Epithelial cell of proximal tubule (primary cell): ENCODE data around the gene ITSN1. TPM values are rescaled to one million over a fixed set of nuclear protein-coding genes. Genes with fewer than 3 reads are reported as not detected.

ENCODE experiments used
- DNase-seq: peaks from one replicate; pipeline ENCODE4 v3.0.0-alpha.2; 2011; ENCODE audit warnings: low read depth
- H3K4me3 ChIP-seq: 2 replicates; pipeline ENCODE4 v1.5.1; 2011; ENCODE audit warnings: low read depth, mild to moderate bottlenecking, low read length
- total RNA-seq: library from RNA; depleted of rRNA; stranded (reverse); fragments of >200 nt; gene quantifications from 2 replicates; pipeline ENCODE4 v1.2.3, GENCODE V29; 2015
- TF ChIP-seq, protein P1 (sequence below): conservative IDR thresholded peaks from 2 replicates; pipeline ENCODE4 v1.5.1; 2012; ENCODE audit warnings: low read depth, mild to moderate bottlenecking, low read length

The ITSN1 gene
- total RNA-seq, 1 donor from 2014 or later: 24.5 TPM

DNA sequence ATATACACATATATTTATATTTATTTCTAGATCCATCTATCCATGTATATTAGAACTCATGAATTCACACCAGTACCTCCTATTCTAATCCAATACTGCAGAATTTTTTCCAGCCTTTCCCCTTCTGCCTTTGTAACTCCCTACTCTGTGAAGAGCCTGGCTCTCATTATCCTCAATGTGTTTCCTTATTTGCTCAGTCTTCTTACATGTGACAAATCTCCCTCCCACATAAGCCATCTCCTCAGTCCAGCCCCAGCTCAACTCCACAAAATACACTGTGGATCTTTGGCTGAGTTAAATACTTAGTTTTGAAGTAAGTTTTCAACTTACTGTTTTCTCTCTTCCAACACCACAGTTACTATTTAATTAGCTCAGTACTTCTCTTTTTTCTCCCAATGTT, 227.6 kb downstream of the ITSN1 start:
- no peak overlapping the region for H3K4me3 ChIP-seq
- DNase-seq: no peak

DNA sequence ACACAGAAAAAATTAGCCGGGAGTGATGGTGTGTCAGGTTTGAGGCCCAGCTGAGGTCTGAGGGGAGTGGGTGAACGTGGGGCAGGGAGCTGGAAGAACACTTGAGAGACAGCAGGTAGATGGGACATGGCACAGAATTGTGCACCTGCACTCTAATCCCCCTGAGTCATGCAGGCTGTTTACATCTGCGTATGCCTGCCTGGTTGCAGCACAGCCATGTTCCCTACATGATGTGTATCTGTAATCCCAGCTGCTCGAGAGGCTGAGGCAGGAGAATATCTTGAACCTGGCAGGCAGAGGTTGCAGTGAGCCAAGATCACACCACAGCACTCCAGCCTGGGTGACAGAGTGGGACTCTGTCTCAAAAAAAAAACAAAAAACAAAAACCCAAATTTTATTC, 228.5 kb downstream of the ITSN1 start:
- H3K4me3 ChIP-seq: no peak overlapping the region
- DNase-seq: no peak
- TF ChIP-seq, protein P1, sequence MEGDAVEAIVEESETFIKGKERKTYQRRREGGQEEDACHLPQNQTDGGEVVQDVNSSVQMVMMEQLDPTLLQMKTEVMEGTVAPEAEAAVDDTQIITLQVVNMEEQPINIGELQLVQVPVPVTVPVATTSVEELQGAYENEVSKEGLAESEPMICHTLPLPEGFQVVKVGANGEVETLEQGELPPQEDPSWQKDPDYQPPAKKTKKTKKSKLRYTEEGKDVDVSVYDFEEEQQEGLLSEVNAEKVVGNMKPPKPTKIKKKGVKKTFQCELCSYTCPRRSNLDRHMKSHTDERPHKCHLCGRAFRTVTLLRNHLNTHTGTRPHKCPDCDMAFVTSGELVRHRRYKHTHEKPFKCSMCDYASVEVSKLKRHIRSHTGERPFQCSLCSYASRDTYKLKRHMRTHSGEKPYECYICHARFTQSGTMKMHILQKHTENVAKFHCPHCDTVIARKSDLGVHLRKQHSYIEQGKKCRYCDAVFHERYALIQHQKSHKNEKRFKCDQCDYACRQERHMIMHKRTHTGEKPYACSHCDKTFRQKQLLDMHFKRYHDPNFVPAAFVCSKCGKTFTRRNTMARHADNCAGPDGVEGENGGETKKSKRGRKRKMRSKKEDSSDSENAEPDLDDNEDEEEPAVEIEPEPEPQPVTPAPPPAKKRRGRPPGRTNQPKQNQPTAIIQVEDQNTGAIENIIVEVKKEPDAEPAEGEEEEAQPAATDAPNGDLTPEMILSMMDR: no peak

More for the DNA sequence above, 227.6 kb downstream of the ITSN1 start:
- TF ChIP-seq, protein P1: no peak

DNA sequence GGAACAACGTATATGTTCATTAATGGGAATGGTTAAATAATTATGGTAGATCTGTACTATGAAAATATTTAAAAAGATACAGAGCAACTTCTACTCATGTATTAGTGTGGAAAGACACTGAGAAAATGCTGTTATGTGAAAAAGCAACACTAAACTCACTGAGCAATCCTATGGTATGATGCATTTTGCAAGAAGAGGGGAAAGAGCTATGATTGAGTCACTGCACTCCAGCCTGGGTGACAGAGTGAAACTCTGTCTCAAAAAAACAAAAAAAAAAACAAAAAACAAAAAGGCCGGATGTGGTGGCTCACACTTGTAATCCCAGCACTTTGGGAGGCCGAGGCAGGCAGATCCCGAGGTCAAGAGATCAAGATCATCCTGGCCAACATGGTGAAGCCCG, 228.9 kb downstream of the ITSN1 start:
- TF ChIP-seq, protein P1: no peak
- no peak overlapping the region for H3K4me3 ChIP-seq
- no peak for DNase-seq

DNA sequence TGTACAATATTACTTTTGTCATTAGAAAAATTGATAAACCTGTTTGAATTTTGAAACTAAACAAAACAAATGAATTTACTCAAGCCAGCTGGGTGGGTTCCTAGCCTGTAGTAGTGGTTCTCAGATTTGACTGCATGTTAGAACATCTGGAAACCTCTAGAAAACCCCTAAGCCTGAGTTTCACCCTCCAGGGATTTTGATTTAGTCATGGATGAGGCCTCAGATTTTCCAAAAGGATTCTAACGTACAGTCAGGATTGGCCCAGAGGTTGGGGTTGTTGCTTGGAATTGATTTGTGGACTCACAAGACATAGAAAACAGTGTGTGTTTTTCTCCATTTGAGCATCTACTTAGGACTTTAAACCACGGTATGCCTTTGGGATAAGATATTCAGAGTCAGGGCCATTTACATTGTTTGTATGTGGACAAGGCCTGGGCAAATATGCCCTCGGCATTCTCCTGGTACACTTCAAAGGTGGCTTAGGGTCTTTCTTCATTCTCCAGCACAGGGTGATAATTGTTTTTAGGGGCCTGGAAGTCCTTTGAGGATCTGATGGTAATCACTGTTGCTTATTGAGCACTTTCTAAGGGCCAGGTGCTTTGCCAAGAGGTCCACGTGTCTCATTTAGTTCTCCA, 230.7 kb downstream of the ITSN1 start:
- TF ChIP-seq, protein P1: no peak
- DNase-seq: no peak

DNA sequence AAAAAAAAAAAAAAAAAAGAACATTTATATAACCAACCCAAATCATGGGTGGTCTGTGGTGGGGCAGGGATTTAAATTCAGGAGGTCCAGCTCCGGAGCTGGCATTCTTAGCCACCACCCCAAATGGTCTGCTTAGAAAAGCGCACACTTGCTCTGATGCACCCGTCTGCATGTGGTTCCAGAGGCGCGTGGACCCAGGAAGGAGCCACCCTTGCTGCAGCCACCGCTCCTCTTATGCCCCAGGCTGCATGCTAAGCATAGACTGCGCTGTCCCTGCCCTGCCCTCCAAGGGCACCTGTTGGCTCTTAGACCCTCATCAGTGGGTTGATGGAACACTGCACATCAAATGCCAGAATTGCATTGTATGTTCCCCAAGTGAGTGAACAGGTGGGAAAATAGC, 231.9 kb downstream of the ITSN1 start:
- DNase-seq: no peak
- no peak overlapping the region for H3K4me3 ChIP-seq
- TF ChIP-seq, protein P1: no peak

More for the DNA sequence above, 230.7 kb downstream of the ITSN1 start:
- no peak overlapping the region for H3K4me3 ChIP-seq

DNA sequence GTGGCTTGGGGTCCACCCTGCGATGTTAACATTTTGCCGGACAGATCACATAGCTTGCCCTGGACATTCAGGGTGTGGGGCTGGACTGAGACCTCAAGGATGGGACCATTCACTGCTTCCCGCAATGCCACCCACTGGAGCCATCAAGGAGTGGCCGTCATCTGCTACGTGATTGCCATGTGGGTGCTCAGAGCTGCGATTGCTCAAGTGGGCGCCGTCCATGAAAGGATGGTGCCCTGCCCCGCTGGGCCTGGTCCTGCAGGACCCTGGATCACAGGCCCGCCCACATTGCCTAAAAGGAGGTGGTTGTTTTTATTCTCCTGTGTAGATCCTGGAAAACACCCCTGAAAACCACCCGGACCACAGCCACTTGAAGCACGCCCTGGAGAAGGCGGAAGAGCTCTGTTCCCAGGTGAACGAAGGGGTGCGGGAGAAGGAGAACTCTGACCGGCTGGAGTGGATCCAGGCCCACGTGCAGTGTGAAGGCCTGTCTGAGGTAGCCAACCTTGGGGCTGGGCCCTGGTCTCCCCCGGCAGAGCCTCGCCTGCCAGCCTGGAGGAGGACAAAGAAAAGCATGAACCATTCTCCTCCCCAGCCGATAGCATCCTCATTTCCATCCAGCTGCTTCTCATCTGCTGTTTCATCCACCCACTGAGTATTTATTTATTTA, 232.9 kb downstream of the ITSN1 start:
- DNase-seq: no peak
- TF ChIP-seq, protein P1: no peak
- H3K4me3 ChIP-seq: no peak overlapping the region

DNA sequence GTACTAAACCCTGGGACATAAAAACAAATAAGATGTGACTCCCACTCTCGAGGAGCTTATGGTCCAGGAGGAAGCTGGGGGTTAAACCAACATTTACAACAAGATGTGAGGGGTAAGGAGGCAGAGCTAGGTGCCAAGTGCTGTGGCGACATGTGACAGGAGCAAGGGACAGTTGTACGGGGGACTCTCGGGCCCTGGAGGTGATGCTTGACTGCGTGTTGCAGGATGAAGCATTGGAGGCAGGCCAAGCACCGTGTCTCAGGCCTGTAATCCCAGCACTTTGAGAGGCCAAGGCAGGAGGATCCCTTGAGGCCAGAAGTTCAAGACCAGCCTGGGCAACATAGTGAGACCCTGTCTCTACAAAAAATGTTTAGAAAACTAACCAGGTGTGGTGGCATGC, 236.5 kb downstream of the ITSN1 start:
- TF ChIP-seq, protein P1: no peak
- H3K4me3 ChIP-seq: no peak overlapping the region
- DNase-seq: no peak
